Urinary bladder (tissue), 4 donors: ENCODE data around the gene FGF22. TPM values are rescaled to one million over a fixed set of nuclear protein-coding genes. Genes with fewer than 3 reads are reported as not detected.
"Not testable (repeated sequence)": the region's sequence is repeated elsewhere in the genome, so short reads cannot be mapped to it uniquely, and the experiment has no call there.

ENCODE experiments used
- DNase-seq: peaks from one replicate; pipeline ENCODE4 v3.0.0-alpha.2; 2015; ENCODE audit errors: extremely low spot score
- H3K27ac ChIP-seq: one replicate; pipeline ENCODE4 v1.5.1; 2013; ENCODE audit warnings: low read depth, mild to moderate bottlenecking, moderate library complexity
- H3K36me3 ChIP-seq: one replicate; pipeline ENCODE4 v1.6.1; 2013; ENCODE audit warnings: mild to moderate bottlenecking, moderate library complexity; ENCODE audit not compliant: insufficient read depth
- H3K4me1 ChIP-seq: one replicate; pipeline ENCODE4 v1.6.1; 2013; ENCODE audit warnings: mild to moderate bottlenecking, moderate library complexity; ENCODE audit not compliant: insufficient read depth
- H3K4me3 ChIP-seq: one replicate; pipeline ENCODE4 v1.5.1; 2013; ENCODE audit warnings: low read depth, low read length
- WGBS: extraction: QIAGEN DNeasy Blood & Tissue Kit; methylation state at CpG from one replicate; pipeline ENCODE4 v1.1.7; 2013; 5-methylcytosine and 5-hydroxymethylcytosine counted together
- polyA plus RNA-seq: library from polyadenylated mRNA; stranded (reverse); fragments of 200-250 nt; gene quantifications from one replicate; pipeline ENCODE4 v1.2.3, GENCODE V29; 2013
- total RNA-seq: library from RNA; depleted of rRNA; stranded (reverse); fragments of >200 nt; gene quantifications from one replicate; pipeline ENCODE4 v1.2.3, GENCODE V29; 2014
- donor health status: healthy with polysubstance abuse.
- donor health status: healthy.

FGF22 gene
- total and polyA plus RNA-seq, 2 donors, result 1.6 TPM; not detected in 1

- no peak overlapping the region for H3K27ac ChIP-seq
- H3K36me3 ChIP-seq, result no peaks in the 10 kb centered on the region
- no peak for DNase-seq
- H3K4me3 ChIP-seq, result no peak overlapping the region
- no peaks in the 10 kb centered on the region for H3K4me1 ChIP-seq
- WGBS, result 82% methylated on average over 25 of the region's 25 CpGs
Measured at GRCh38 chr19:601790-602189, 37.9 kb upstream of the FGF22 start.

- H3K27ac ChIP-seq, result no peak overlapping the region
- H3K36me3 ChIP-seq, result no peaks in the 10 kb centered on the region
- H3K4me3 ChIP-seq, result no peak overlapping the region
- H3K4me1 ChIP-seq, result no peaks in the 10 kb centered on the region
- WGBS, result 86% methylated on average over 35 of the region's 35 CpGs
- DNase-seq, result no peak
Measured at GRCh38 chr19:602391-603301, 37.0 kb upstream of the FGF22 start.

- not testable (repeated sequence) for H3K4me1 ChIP-seq, H3K36me3 ChIP-seq, DNase-seq, H3K4me3 ChIP-seq, H3K27ac ChIP-seq
- 93% methylated on average over 13 of the region's 13 CpGs for WGBS
Measured at GRCh38 chr19:603302-603639, 36.4 kb upstream of the FGF22 start.

- H3K36me3 ChIP-seq, H3K27ac ChIP-seq, H3K4me1 ChIP-seq, DNase-seq, H3K4me3 ChIP-seq: not testable (repeated sequence)
- WGBS, result 89% methylated on average over 20 of the region's 20 CpGs
Measured at GRCh38 chr19:603779-604178, 35.9 kb upstream of the FGF22 start.

- WGBS, result 94% methylated on average over 11 of the region's 11 CpGs
- no peaks in the 10 kb centered on the region for H3K4me1 ChIP-seq
- H3K27ac ChIP-seq, result no peak overlapping the region
- DNase-seq, result no peak
- no peak overlapping the region for H3K4me3 ChIP-seq
- no peaks in the 10 kb centered on the region for H3K36me3 ChIP-seq
Measured at GRCh38 chr19:604355-604754, 35.3 kb upstream of the FGF22 start.

GRCh38 chr19:605061-605971, 34.4 kb upstream of the FGF22 start:
- 85% methylated on average over 31 of the region's 34 CpGs for WGBS
- not testable (repeated sequence) for H3K4me1 ChIP-seq, DNase-seq, H3K36me3 ChIP-seq, H3K27ac ChIP-seq, H3K4me3 ChIP-seq

- DNase-seq, result no peak
- WGBS, result 89% methylated on average over 30 of the region's 30 CpGs
- Histone ChIP-seq H3K4me3 (no peak overlapping the region), H3K36me3 (no peaks in the 10 kb centered on the region), H3K27ac (no peak overlapping the region), H3K4me1 (no peaks in the 10 kb centered on the region)
Measured at GRCh38 chr19:607301-608154, 32.2 kb upstream of the FGF22 start.

GRCh38 chr19:608155-609003, 31.3 kb upstream of the FGF22 start:
- H3K27ac ChIP-seq, result no peak overlapping the region
- no peak overlapping the region for H3K4me3 ChIP-seq
- no peak for DNase-seq
- H3K36me3 ChIP-seq, result no peaks in the 10 kb centered on the region
- H3K4me1 ChIP-seq, result no peaks in the 10 kb centered on the region
- WGBS, result 81% methylated on average over 30 of the region's 30 CpGs

GRCh38 chr19:609004-609346, 30.7 kb upstream of the FGF22 start:
- no peak for DNase-seq
- no peak overlapping the region for H3K4me3 ChIP-seq
- no peaks in the 10 kb centered on the region for H3K36me3 ChIP-seq
- H3K4me1 ChIP-seq, result no peaks in the 10 kb centered on the region
- no peak overlapping the region for H3K27ac ChIP-seq
- WGBS, result 68% methylated on average over 22 of the region's 22 CpGs

- no peak for DNase-seq
- H3K4me1 ChIP-seq, result no peaks in the 10 kb centered on the region
- H3K4me3 ChIP-seq, result peak overlapping the region; percentile 24
- H3K36me3 ChIP-seq, result no peaks in the 10 kb centered on the region
- WGBS, result 60% methylated on average over 38 of the region's 38 CpGs
- H3K27ac ChIP-seq, result no peak overlapping the region
Measured at GRCh38 chr19:610071-610800, 29.4 kb upstream of the FGF22 start.

- Histone ChIP-seq H3K4me3 (peak overlapping the region; percentile 24), H3K4me1 (no peaks in the 10 kb centered on the region), H3K36me3 (no peaks in the 10 kb centered on the region), H3K27ac (no peak overlapping the region)
- 32% methylated on average over 36 of the region's 36 CpGs for WGBS
- DNase-seq, result no peak
Measured at GRCh38 chr19:610801-611480, 28.7 kb upstream of the FGF22 start.

GRCh38 chr19:611481-611868, 28.2 kb upstream of the FGF22 start:
- Histone ChIP-seq H3K27ac (no peak overlapping the region), H3K36me3 (no peaks in the 10 kb centered on the region), H3K4me3 (no peak overlapping the region), H3K4me1 (no peaks in the 10 kb centered on the region)
- no peak for DNase-seq
- 57% methylated on average over 13 of the region's 13 CpGs for WGBS
